Osteocyte (in vitro differentiated cells): ENCODE results near the gene DCLRE1B. TPM values are rescaled to one million over a fixed set of nuclear protein-coding genes. Genes with fewer than 3 reads are reported as not detected.

Source experiments
- DNase-seq: peaks from one replicate; pipeline ENCODE4 v3.0.0; 2021; ENCODE audit warnings: mixed read lengths; ENCODE audit not compliant: unreplicated experiment; ENCODE audit errors: extremely low spot score
- H3K27ac Mint-ChIP-seq: one replicate; pipeline ENCODE4 v1.8.0; 2021; ENCODE audit warnings: mild to moderate bottlenecking, mixed read lengths; ENCODE audit not compliant: unreplicated experiment
- H3K27me3 Mint-ChIP-seq: one replicate; pipeline ENCODE4 v1.8.0; 2021; ENCODE audit warnings: mixed read lengths; ENCODE audit not compliant: unreplicated experiment
- H3K36me3 Mint-ChIP-seq: one replicate; pipeline ENCODE4 v1.8.0; 2021; ENCODE audit warnings: mixed read lengths; ENCODE audit not compliant: unreplicated experiment
- H3K4me1 Mint-ChIP-seq: one replicate; pipeline ENCODE4 v1.8.0; 2021; ENCODE audit warnings: mixed read lengths; ENCODE audit not compliant: unreplicated experiment
- H3K4me3 Mint-ChIP-seq: one replicate; pipeline ENCODE4 v1.8.0; 2021; ENCODE audit warnings: mild to moderate bottlenecking, moderate library complexity, mixed read lengths; ENCODE audit not compliant: unreplicated experiment
- H3K9me3 Mint-ChIP-seq: one replicate; pipeline ENCODE4 v1.8.0; 2021; ENCODE audit warnings: mixed read lengths; ENCODE audit not compliant: unreplicated experiment
- CTCF ChIP-seq: fragments of 200-600 bp; sonication (generic); IDR thresholded peaks from 2 replicates; pipeline ENCODE4 v1.5.0; 2021; ENCODE audit warnings: antibody characterized with exemption, mild to moderate bottlenecking, moderate library complexity
- total RNA-seq: library from RNA; stranded (reverse); gene quantifications from 2 replicates; pipeline ENCODE4 v1.2.1, GENCODE V29; 2021

The DCLRE1B gene
- total RNA-seq, 1 donor from 2014 or later: 10.0 TPM

GRCh38 chr1:113917400-113918082 is 12.4 kb downstream of the DCLRE1B start:
- H3K27ac Mint-ChIP-seq: no peak overlapping the region
- peaks cover 5% of the 10 kb centered on the region for H3K27me3 Mint-ChIP-seq
- H3K4me1 Mint-ChIP-seq: peaks cover 9% of the 10 kb centered on the region
- TF ChIP-seq CTCF: no peak
- H3K4me3 Mint-ChIP-seq: no peak overlapping the region
- H3K36me3 Mint-ChIP-seq: peaks cover 4% of the 10 kb centered on the region
- no peaks in the 10 kb centered on the region for H3K9me3 Mint-ChIP-seq
- DNase-seq: no peak

- no peaks in the 10 kb centered on the region for H3K9me3 Mint-ChIP-seq
These were observed 13.1 kb downstream of the DCLRE1B start for GRCh38 chr1:113918243-113918642.

GRCh38 chr1:113922957-113923356 is 17.8 kb downstream of the DCLRE1B start:
- Mint-ChIP-seq H3K4me3 (no peak overlapping the region), H3K27ac (no peak overlapping the region), H3K27me3 (peaks cover 23% of the 10 kb centered on the region), H3K4me1 (peaks cover 4% of the 10 kb centered on the region), H3K36me3 (no peaks in the 10 kb centered on the region), H3K9me3 (no peaks in the 10 kb centered on the region)
- TF ChIP-seq CTCF: no peak
- DNase-seq: no peak

More at GRCh38 chr1:113918243-113918642, 13.1 kb downstream of the DCLRE1B start:
- no peak for DNase-seq
- TF ChIP-seq CTCF: no peak
- peaks cover 2% of the 10 kb centered on the region for H3K4me1 Mint-ChIP-seq
- H3K27me3 Mint-ChIP-seq: peaks cover 11% of the 10 kb centered on the region
- H3K27ac Mint-ChIP-seq: no peak overlapping the region
- H3K4me3 Mint-ChIP-seq: no peak overlapping the region
- peaks cover 4% of the 10 kb centered on the region for H3K36me3 Mint-ChIP-seq

- no peak overlapping the region for H3K4me3 Mint-ChIP-seq
- H3K4me1 Mint-ChIP-seq: peaks cover 11% of the 10 kb centered on the region
- H3K27ac Mint-ChIP-seq: no peak overlapping the region
- no peak for TF ChIP-seq CTCF
- DNase-seq: no peak
- no peaks in the 10 kb centered on the region for H3K9me3 Mint-ChIP-seq
- H3K27me3 Mint-ChIP-seq: peaks cover 23% of the 10 kb centered on the region
- no peaks in the 10 kb centered on the region for H3K36me3 Mint-ChIP-seq
These were observed 19.3 kb downstream of the DCLRE1B start for GRCh38 chr1:113924473-113924872.

GRCh38 chr1:113928187-113928930 is 23.2 kb downstream of the DCLRE1B start:
- no peak for DNase-seq
- Mint-ChIP-seq H3K4me3 (peak overlapping the region; percentile 97), H3K27me3 (peaks cover 11% of the 10 kb centered on the region), H3K4me1 (peaks cover 42% of the 10 kb centered on the region), H3K36me3 (no peaks in the 10 kb centered on the region), H3K27ac (peak overlapping the region; percentile 99), H3K9me3 (no peaks in the 10 kb centered on the region)
- TF ChIP-seq CTCF: no peak
